HL-60 (cell line): ENCODE data around the gene OPN1SW.

ENCODE experiments used
- DNase-seq, 2 experiments: peaks; one replicate each; pipeline ENCODE4 v3.0.0-alpha.2; 2010 to 2020; ENCODE audit warnings: low read depth in 1 of 2, low spot score in 1 of 2
- H3K27ac ChIP-seq: fragments of 250-450 bp; sonication (Bioruptor Pico); replicated peaks from 2 replicates; pipeline ENCODE4 v1.5.1; 2020; ENCODE audit warnings: mild to moderate bottlenecking, moderate library complexity
- H3K27me3 ChIP-seq: fragments of 250-450 bp; sonication (Bioruptor Pico); 2 replicates; pipeline ENCODE4 v1.5.1; 2021; ENCODE audit warnings: mild to moderate bottlenecking, moderate library complexity; ENCODE audit not compliant: insufficient read depth, poor library complexity, severe bottlenecking
- H3K4me3 ChIP-seq: replicated peaks from 2 replicates; pipeline ENCODE4 v1.5.1; 2011; ENCODE audit warnings: mild to moderate bottlenecking, control low read depth, low read length; ENCODE audit not compliant: insufficient read depth
- GABPA ChIP-seq: IDR thresholded peaks from 2 replicates; pipeline ENCODE4 v1.6.1; 2012; ENCODE audit warnings: low read depth
- POLR2AphosphoS5 ChIP-seq: IDR thresholded peaks from 2 replicates; pipeline ENCODE4 v1.6.1; 2012; ENCODE audit warnings: low read depth
- REST ChIP-seq: IDR thresholded peaks from 2 replicates; pipeline ENCODE4 v1.6.1; 2012; ENCODE audit warnings: low read depth; ENCODE audit not compliant: insufficient replicate concordance
- SPI1 ChIP-seq: IDR thresholded peaks from 2 replicates; pipeline ENCODE4 v1.6.1; 2012; ENCODE audit warnings: low read depth, mild to moderate bottlenecking, borderline replicate concordance
- TF ChIP-seq, protein P1 (sequence below): IDR thresholded peaks from one replicate; pipeline ENCODE4 v1.5.1; 2011; ENCODE audit warnings: low read length, control low read depth, inconsistent platforms; ENCODE audit not compliant: insufficient read depth

The OPN1SW gene

DNA sequence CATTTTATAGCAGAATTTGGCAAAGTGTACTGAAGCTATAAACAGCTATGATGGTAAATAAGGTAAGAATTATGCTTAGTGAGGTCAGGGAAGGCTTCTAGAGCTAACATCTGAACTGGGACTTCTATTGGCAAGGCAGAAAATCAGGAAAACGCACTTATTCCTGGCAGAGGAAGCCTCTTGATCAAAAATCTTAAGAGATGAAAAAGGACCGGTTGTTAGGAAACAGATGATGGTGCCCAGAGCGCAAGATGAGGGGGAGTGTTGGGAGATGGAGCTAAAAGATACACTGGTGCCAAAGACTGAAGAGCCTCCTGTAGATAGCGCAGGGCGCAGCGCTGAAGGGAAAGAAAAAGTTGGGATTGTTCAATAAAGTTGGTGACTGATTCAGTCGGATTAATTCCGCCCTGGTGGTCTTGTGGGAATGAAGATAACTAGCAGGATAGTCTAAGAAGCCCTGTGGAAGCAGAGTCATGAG is 37.0 kb downstream of the OPN1SW start:
- peak overlapping the region; percentile 74 for H3K27ac ChIP-seq
- TF ChIP-seq REST (no peak), GABPA (no peak), SPI1 (no peak), POLR2AphosphoS5 (no peak)
- TF ChIP-seq, protein P1, sequence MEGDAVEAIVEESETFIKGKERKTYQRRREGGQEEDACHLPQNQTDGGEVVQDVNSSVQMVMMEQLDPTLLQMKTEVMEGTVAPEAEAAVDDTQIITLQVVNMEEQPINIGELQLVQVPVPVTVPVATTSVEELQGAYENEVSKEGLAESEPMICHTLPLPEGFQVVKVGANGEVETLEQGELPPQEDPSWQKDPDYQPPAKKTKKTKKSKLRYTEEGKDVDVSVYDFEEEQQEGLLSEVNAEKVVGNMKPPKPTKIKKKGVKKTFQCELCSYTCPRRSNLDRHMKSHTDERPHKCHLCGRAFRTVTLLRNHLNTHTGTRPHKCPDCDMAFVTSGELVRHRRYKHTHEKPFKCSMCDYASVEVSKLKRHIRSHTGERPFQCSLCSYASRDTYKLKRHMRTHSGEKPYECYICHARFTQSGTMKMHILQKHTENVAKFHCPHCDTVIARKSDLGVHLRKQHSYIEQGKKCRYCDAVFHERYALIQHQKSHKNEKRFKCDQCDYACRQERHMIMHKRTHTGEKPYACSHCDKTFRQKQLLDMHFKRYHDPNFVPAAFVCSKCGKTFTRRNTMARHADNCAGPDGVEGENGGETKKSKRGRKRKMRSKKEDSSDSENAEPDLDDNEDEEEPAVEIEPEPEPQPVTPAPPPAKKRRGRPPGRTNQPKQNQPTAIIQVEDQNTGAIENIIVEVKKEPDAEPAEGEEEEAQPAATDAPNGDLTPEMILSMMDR, result no peak

GRCh38 chr7:128737867-128738385 is 37.7 kb downstream of the OPN1SW start:
- DNase-seq, result no peak
- TF ChIP-seq GABPA (no peak), SPI1 (no peak), REST (no peak)
- H3K4me3 ChIP-seq, result no peak overlapping the region
- H3K27me3 ChIP-seq, result no peaks in the 10 kb centered on the region
- no peak overlapping the region for H3K27ac ChIP-seq

More for the DNA sequence above, 37.0 kb downstream of the OPN1SW start:
- DNase-seq, result no peak
- Histone ChIP-seq H3K4me3 (peak overlapping the region; percentile 96), H3K27me3 (no peaks in the 10 kb centered on the region)

- DNase-seq, result no peak
- Histone ChIP-seq H3K27ac (no peak overlapping the region), H3K27me3 (no peaks in the 10 kb centered on the region), H3K4me3 (no peak overlapping the region)
- TF ChIP-seq, protein P1, result no peak
- no peak for TF ChIP-seq POLR2AphosphoS5
- TF ChIP-seq SPI1, result no peak
- TF ChIP-seq GABPA, result no peak
- TF ChIP-seq REST, result no peak
These were observed 38.2 kb downstream of the OPN1SW start for GRCh38 chr7:128737441-128737840.
